ENCODE measurements around the gene CDPF1. TPM values are rescaled to one million over a fixed set of nuclear protein-coding genes. Genes with fewer than 3 reads are reported as not detected.

Gene CDPF1
- total and polyA plus RNA-seq, 2 of the 13 experiments (the other 11 are each of a cell fraction or from before 2014, with no cell fraction given), result 5.2 to 8.1 TPM

GRCh38 chr22:46296257-46297150 is 46.4 kb upstream of the CDPF1 start, which contains the start of gene GTSE1 (continued):
- TF ChIP-seq ZBTB37 (CRISPR knock-in tag; IDR thresholded peaks at IDR 0.05) (no peak), CEBPZ (IDR thresholded peaks at IDR 0.05; ENCODE audit: low read length) (no peak), PREB (CRISPR knock-in tag; IDR thresholded peaks at IDR 0.05) (no peak), ZNF503 (CRISPR knock-in tag; IDR thresholded peaks at IDR 0.05) (0 out of 2 replicates have a peak, but pooled peaks have one; percentile 11), EP300 (IDR thresholded peaks at IDR 0.05; ENCODE audit: low read depth in 2 of 2, low read length in 2 of 2) (no peak), EP300 (CRISPR knock-in tag; IDR thresholded peaks at IDR 0.05; ENCODE audit: borderline replicate concordance) (no peak; the same call in 1 of the 2 replicates), MATR3 (CRISPR knock-in tag; IDR thresholded peaks at IDR 0.05) (no peak), ZFP36L2 (CRISPR knock-in tag; IDR thresholded peaks at IDR 0.05) (no peak), ZSCAN21 (CRISPR knock-in tag; IDR thresholded peaks at IDR 0.05; ENCODE audit: borderline replicate concordance) (peak; percentile 98), ZNF816 (CRISPR knock-in tag; IDR thresholded peaks at IDR 0.05; ENCODE audit: borderline replicate concordance) (no peak; the same call in 1 of the 2 replicates), ZNF605 (CRISPR knock-in tag; IDR thresholded peaks at IDR 0.05) (peak; percentile 86), BRCA1 (CRISPR knock-in tag; IDR thresholded peaks at IDR 0.05) (0 out of 2 replicates have a peak, but pooled peaks have one; percentile 38), THRA (CRISPR knock-in tag; IDR thresholded peaks at IDR 0.05; ENCODE audit: borderline replicate concordance) (0 out of 2 replicates have a peak, but pooled peaks have one; percentile 17), RARG (CRISPR knock-in tag; IDR thresholded peaks at IDR 0.05; ENCODE audit: low read depth) (no peak), HNRNPK (IDR thresholded peaks at IDR 0.05; ENCODE audit: low read depth, low read length, poor library complexity, severe bottlenecking) (no peak), THAP7 (CRISPR knock-in tag; IDR thresholded peaks at IDR 0.05) (peak; percentile 91; the same call in 1 of the 2 replicates), FOXO1 (CRISPR knock-in tag; IDR thresholded peaks at IDR 0.05) (no peak; the same call in 1 of the 2 replicates), ZC3H13 (CRISPR knock-in tag; IDR thresholded peaks at IDR 0.05) (peak; percentile 97)

All from HepG2 (cell line).